ENCODE measurements around the gene NOS1AP. TPM values are rescaled to one million over a fixed set of nuclear protein-coding genes. Genes with fewer than 3 reads are reported as not detected.

The NOS1AP gene
- total RNA-seq, 1 donor from 2014 or later = 3.5 TPM

GRCh38 chr1:162250004-162250730, 180.7 kb downstream of the NOS1AP start:
- no peak for DNase-seq (ENCODE audit: missing footprints)
- ATAC-seq = no peak
- intact Hi-C loops (cut with DNase I) = no loop called here

GRCh38 chr1:162251102-162251501, 181.6 kb downstream of the NOS1AP start:
- intact Hi-C loops (cut with DNase I) = no loop called here
- DNase-seq (ENCODE audit: missing footprints) (no peak), ATAC-seq (no peak)

GRCh38 chr1:162252214-162252613, 182.7 kb downstream of the NOS1AP start:
- DNase-seq (ENCODE audit: missing footprints) = no peak
- intact Hi-C loops (cut with DNase I) = no loop called here
- ATAC-seq = no peak

GRCh38 chr1:162253790-162254189, 184.3 kb downstream of the NOS1AP start:
- DNase-seq (ENCODE audit: missing footprints) = no peak
- no peak for ATAC-seq
- intact Hi-C loops (cut with DNase I) = no loop called here

GRCh38 chr1:162256287-162256686, 186.8 kb downstream of the NOS1AP start:
- no peak for ATAC-seq
- no peak for DNase-seq (ENCODE audit: missing footprints)
- intact Hi-C loops (cut with DNase I) = no loop called here

GRCh38 chr1:162258394-162258793, 188.9 kb downstream of the NOS1AP start:
- intact Hi-C loops (cut with DNase I) = no loop called here
- DNase-seq (ENCODE audit: missing footprints) (no peak), ATAC-seq (no peak)

GRCh38 chr1:162259894-162260455, 190.5 kb downstream of the NOS1AP start:
- intact Hi-C loops (cut with DNase I) = no loop called here
- DNase-seq (ENCODE audit: missing footprints) = no peak
- no peak for ATAC-seq

- ATAC-seq (no peak), DNase-seq (ENCODE audit: missing footprints) (no peak)
- intact Hi-C loops (cut with DNase I) = no loop called here
Observed at GRCh38 chr1:162264108-162264507, 194.6 kb downstream of the NOS1AP start.

GRCh38 chr1:162265983-162266382, 196.5 kb downstream of the NOS1AP start:
- DNase-seq (ENCODE audit: missing footprints) (no peak), ATAC-seq (no peak)
- intact Hi-C loops (cut with DNase I) = no loop called here

- ATAC-seq = no peak
- no peak for DNase-seq (ENCODE audit: missing footprints)
- intact Hi-C loops (cut with DNase I) = no loop called here
Observed at GRCh38 chr1:162270016-162270770, 200.7 kb downstream of the NOS1AP start.

- intact Hi-C loops (cut with DNase I) = no loop called here
- DNase-seq (ENCODE audit: missing footprints) (no peak), ATAC-seq (no peak)
Observed at GRCh38 chr1:162271972-162272371, 202.5 kb downstream of the NOS1AP start.

- ATAC-seq (no peak), DNase-seq (ENCODE audit: missing footprints) (no peak)
- intact Hi-C loops (cut with DNase I) = no loop called here
Observed at GRCh38 chr1:162272419-162272818, 202.9 kb downstream of the NOS1AP start.

- intact Hi-C loops (cut with DNase I) = loop anchor here (5.0 kb wide), 1 partner anchor 112 kb away; no protein-coding TSS in a partner anchor
- ATAC-seq = no peak
- DNase-seq (ENCODE audit: missing footprints) = no peak
Observed at GRCh38 chr1:162275622-162276175, 206.2 kb downstream of the NOS1AP start.

- intact Hi-C loops (cut with DNase I) = loop anchor here (5.0 kb wide), 1 partner anchor 111 kb away; no protein-coding TSS in a partner anchor
- no peak for DNase-seq (ENCODE audit: missing footprints)
- ATAC-seq = no peak
Observed at GRCh38 chr1:162276493-162276892, 207.0 kb downstream of the NOS1AP start.

- DNase-seq (ENCODE audit: missing footprints) (no peak), ATAC-seq (peak; percentile 88)
- intact Hi-C loops (cut with DNase I) = loop anchor here (1.0 to 5.0 kb wide), 2 partner anchors 108 to 222 kb away; no protein-coding TSS in a partner anchor
Observed at GRCh38 chr1:162279136-162279498, 209.6 kb downstream of the NOS1AP start.

GRCh38 chr1:162281426-162281825, 211.9 kb downstream of the NOS1AP start:
- ATAC-seq = no peak
- intact Hi-C loops (cut with DNase I) = loop anchor here (5.0 to 10.0 kb wide), 2 partner anchors 69 to 147 kb away; no protein-coding TSS in a partner anchor
- no peak for DNase-seq (ENCODE audit: missing footprints)

GRCh38 chr1:162283657-162284056, 214.2 kb downstream of the NOS1AP start:
- DNase-seq (ENCODE audit: missing footprints) (no peak), ATAC-seq (peak; percentile 43)
- intact Hi-C loops (cut with DNase I) = loop anchor here (5.0 to 10.0 kb wide), 2 partner anchors 71 to 149 kb away; no protein-coding TSS in a partner anchor

- DNase-seq (ENCODE audit: missing footprints) (no peak), ATAC-seq (no peak)
- intact Hi-C loops (cut with DNase I) = loop anchor here (5.0 to 10.0 kb wide), 2 partner anchors 72 to 150 kb away; no protein-coding TSS in a partner anchor
Observed at GRCh38 chr1:162284206-162284955, 214.9 kb downstream of the NOS1AP start.
